Measurements from ENCODE around the gene NEGR1. TPM values are rescaled to one million over a fixed set of nuclear protein-coding genes. Genes with fewer than 3 reads are reported as not detected.

NEGR1 gene
- total RNA-seq, 1 donor from 2014 or later, result 4.0 TPM

- TF ChIP-seq, protein P1, sequence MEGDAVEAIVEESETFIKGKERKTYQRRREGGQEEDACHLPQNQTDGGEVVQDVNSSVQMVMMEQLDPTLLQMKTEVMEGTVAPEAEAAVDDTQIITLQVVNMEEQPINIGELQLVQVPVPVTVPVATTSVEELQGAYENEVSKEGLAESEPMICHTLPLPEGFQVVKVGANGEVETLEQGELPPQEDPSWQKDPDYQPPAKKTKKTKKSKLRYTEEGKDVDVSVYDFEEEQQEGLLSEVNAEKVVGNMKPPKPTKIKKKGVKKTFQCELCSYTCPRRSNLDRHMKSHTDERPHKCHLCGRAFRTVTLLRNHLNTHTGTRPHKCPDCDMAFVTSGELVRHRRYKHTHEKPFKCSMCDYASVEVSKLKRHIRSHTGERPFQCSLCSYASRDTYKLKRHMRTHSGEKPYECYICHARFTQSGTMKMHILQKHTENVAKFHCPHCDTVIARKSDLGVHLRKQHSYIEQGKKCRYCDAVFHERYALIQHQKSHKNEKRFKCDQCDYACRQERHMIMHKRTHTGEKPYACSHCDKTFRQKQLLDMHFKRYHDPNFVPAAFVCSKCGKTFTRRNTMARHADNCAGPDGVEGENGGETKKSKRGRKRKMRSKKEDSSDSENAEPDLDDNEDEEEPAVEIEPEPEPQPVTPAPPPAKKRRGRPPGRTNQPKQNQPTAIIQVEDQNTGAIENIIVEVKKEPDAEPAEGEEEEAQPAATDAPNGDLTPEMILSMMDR (IDR thresholded peaks at IDR 0.05; ENCODE audit: insufficient read depth, low read length, poor library complexity, severe bottlenecking), result no peak
- no peaks in the 10 kb centered on the region for H3K36me3 ChIP-seq (ENCODE audit: control insufficient read depth, insufficient read depth, low read length)
- H3K4me3 ChIP-seq (ENCODE audit: low read depth, low read length), result no peak overlapping the region
- DNase-seq (ENCODE audit: low read depth), result no peak
- no peaks in the 10 kb centered on the region for H3K27me3 ChIP-seq (ENCODE audit: control insufficient read depth, insufficient read depth, low read length)
These were observed 833.9 kb downstream of the NEGR1 start for GRCh38 chr1:71448444-71448843.

DNA sequence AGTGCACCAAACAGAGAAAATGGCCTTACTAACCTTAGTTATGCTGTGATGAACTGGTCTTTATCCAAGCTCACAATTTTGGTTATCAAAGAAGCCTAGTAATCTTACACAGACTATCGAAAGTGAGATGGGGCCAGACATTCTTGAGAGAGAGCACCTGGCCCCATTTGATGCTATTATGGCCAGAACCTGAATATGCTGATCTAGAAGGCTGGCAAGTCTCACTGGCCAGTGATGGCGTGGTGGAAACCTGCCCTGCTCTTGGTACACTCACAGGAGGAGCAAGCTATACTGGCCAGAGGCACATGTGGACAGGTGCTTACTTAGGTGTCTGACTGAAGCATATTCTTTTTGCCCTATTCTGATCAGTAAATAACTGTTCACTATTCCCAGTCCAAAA is 843.7 kb downstream of the NEGR1 start:
- TF ChIP-seq, protein P1 (IDR thresholded peaks at IDR 0.05; ENCODE audit: insufficient read depth, low read length, poor library complexity, severe bottlenecking), result no peak
- H3K4me3 ChIP-seq (ENCODE audit: low read depth, low read length), result no peak overlapping the region
- H3K36me3 ChIP-seq (ENCODE audit: control insufficient read depth, insufficient read depth, low read length), result no peaks in the 10 kb centered on the region
- DNase-seq (ENCODE audit: low read depth), result no peak
- no peaks in the 10 kb centered on the region for H3K27me3 ChIP-seq (ENCODE audit: control insufficient read depth, insufficient read depth, low read length)

- Histone ChIP-seq H3K36me3 (ENCODE audit: control insufficient read depth, insufficient read depth, low read length) (no peaks in the 10 kb centered on the region), H3K4me3 (ENCODE audit: low read depth, low read length) (no peak overlapping the region), H3K27me3 (ENCODE audit: control insufficient read depth, insufficient read depth, low read length) (no peaks in the 10 kb centered on the region)
- no peak for DNase-seq (ENCODE audit: low read depth)
- TF ChIP-seq, protein P1 (IDR thresholded peaks at IDR 0.05; ENCODE audit: insufficient read depth, low read length, poor library complexity, severe bottlenecking), result no peak
These were observed 846.4 kb downstream of the NEGR1 start for GRCh38 chr1:71435951-71436350.

GRCh38 chr1:71434240-71434639 is 848.1 kb downstream of the NEGR1 start:
- Histone ChIP-seq H3K36me3 (ENCODE audit: control insufficient read depth, insufficient read depth, low read length) (no peaks in the 10 kb centered on the region), H3K4me3 (ENCODE audit: low read depth, low read length) (no peak overlapping the region), H3K27me3 (ENCODE audit: control insufficient read depth, insufficient read depth, low read length) (no peaks in the 10 kb centered on the region)
- no peak for DNase-seq (ENCODE audit: low read depth)
- TF ChIP-seq, protein P1 (IDR thresholded peaks at IDR 0.05; ENCODE audit: insufficient read depth, low read length, poor library complexity, severe bottlenecking), result no peak

DNA sequence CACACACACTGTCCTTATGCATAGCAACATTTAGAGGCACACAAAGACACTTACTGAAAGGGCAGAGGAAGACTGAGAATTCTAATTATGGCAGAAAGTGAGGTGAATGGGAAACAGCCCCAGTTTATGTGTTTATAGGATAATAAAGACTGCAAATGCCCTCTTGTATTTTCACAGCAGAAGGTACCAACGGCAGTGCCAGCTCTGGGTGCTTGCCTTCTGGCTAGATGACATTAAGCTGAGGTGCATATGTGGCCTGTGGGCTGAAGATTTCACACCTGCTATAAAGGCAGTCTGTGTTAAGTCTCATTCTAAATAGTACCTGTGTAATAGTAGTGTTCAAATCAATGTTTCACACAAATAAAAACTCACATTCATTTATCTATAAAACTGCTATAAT is 854.3 kb downstream of the NEGR1 start:
- no peak overlapping the region for H3K4me3 ChIP-seq (ENCODE audit: low read depth, low read length)
- DNase-seq (ENCODE audit: low read depth), result no peak
- TF ChIP-seq, protein P1 (IDR thresholded peaks at IDR 0.05; ENCODE audit: insufficient read depth, low read length, poor library complexity, severe bottlenecking), result no peak
- H3K36me3 ChIP-seq (ENCODE audit: control insufficient read depth, insufficient read depth, low read length), result no peaks in the 10 kb centered on the region
- no peaks in the 10 kb centered on the region for H3K27me3 ChIP-seq (ENCODE audit: control insufficient read depth, insufficient read depth, low read length)

GRCh38 chr1:71427066-71427465 is 855.3 kb downstream of the NEGR1 start:
- Histone ChIP-seq H3K4me3 (ENCODE audit: low read depth, low read length) (no peak overlapping the region), H3K36me3 (ENCODE audit: control insufficient read depth, insufficient read depth, low read length) (no peaks in the 10 kb centered on the region), H3K27me3 (ENCODE audit: control insufficient read depth, insufficient read depth, low read length) (no peaks in the 10 kb centered on the region)
- DNase-seq (ENCODE audit: low read depth), result no peak
- TF ChIP-seq, protein P1 (IDR thresholded peaks at IDR 0.05; ENCODE audit: insufficient read depth, low read length, poor library complexity, severe bottlenecking), result no peak
